Iris pigment epithelial cell (primary cell): Measurements from ENCODE around the gene TBC1D16.
"Not testable (repeated sequence)": the region's sequence is repeated elsewhere in the genome, so short reads cannot be mapped to it uniquely, and the experiment has no call there.

Experiments
- DNase-seq: peaks from one replicate; pipeline ENCODE4 v3.0.0-alpha.2; 2011; ENCODE audit warnings: low read depth

Gene TBC1D16

DNA sequence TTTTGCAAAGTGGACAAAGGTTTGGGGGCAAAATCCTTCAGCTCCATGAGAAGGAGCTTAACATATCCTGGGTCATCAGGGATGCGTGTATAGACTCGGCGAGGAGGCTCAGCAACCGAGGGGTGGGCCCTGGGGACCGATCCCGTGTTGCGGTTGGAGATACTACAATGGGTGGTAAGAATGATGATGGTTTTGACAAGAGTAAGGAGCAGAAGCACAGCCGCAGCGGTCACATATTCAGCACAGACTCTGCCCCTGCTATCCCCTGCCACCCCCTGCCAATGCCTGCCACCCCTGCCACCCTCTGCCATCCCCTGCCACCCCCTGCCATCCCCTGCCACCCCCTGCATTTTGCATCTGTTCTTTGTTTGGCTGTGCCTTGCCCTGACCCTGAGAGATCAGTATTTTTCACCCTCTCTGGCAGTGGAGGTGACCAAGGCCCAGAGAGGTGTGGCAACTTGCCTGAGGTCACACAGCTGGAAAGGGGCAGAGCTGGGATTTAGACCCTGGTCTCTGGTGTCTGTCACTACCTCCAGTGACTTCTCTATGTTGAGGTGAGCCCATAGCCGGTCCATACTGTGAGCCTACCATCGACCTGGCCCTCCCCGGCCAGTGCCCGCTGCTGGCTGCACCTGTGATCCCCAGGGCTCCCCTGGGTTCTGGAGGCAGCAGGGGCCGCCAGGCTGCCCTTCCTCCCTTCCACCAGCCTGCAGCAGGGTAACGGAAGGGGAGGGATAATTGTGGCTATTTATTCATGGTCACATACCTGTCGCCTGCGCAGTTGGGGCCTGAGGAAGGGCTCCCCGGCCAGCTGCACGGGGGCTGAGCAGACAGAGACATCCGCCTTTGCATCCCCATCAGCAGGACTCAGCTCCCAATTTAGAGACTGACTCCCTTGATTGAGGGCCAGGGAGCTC is 121.5 kb downstream of the TBC1D16 start:
- DNase-seq, result no peak

GRCh38 chr17:79913451-79913850 is 122.2 kb downstream of the TBC1D16 start:
- no peak for DNase-seq

- no peak for DNase-seq
Observed at GRCh38 chr17:79912552-79913330, 122.9 kb downstream of the TBC1D16 start.

DNA sequence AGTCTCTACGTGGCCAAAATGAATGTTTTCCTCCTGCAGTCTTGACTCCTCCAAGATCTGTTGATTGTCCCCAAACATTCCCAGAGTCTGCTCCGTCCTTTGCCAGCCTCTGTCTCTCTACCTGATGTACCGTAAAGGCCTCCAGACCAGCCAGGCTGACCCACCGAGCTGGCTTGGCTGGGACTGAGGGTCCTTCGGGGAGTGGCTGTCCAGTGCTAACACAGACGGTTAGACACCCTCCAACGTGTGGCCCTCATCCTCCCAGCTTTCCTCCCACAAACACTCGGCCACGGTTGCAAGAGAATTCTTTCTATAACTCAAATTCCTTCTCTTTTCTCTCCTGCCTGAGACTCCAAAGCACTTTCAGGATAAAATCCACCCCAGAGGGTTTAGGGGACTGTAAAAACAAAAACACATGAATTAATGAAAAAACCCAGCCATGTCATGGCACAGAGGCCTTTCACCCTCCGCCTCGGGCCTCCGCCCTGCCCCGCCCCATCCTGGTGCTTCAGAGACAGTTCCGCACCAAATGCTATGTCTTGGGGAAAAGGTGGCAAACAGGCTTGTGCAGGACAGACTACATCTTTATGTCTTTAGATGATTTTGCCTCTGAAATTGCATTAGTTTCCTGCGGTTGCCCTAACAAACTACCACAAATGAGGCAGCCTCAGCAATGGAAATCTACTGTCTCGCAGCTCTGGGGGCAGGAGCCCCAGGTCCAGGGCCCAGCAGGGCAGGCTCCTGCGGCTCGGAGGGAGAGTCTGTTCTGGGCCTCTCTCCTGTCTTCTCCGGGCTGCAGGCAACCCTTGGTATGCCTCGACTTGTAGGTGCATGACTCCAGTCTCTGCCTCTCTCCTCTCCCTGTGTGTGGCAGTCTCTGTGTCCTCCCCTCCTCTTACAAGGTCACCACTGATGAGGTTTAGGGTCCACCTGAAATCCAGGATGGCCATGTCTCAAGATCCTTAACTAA is 124.0 kb downstream of the TBC1D16 start:
- no peak for DNase-seq

GRCh38 chr17:79910985-79911361 is 124.7 kb downstream of the TBC1D16 start:
- DNase-seq, result no peak

DNA sequence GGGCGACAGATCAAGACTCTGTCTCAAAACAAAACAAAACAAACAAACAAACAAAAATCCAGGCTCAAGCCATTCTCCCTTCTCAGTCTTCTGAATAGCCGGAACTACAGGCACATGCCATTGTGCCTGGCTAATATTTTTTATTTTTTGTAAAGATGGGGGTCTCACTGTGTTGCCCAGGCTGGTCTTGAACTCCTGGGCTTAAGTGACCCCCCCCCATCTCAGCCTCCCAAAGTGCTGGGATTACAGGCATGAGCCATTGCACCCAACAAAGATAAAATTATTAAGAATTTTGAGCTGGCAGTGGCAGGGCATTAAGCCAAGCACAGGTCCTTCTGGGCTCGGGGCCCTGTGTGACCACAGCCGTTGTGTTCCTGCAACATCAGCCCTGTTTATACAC is 126.6 kb downstream of the TBC1D16 start:
- DNase-seq, result no peak

DNA sequence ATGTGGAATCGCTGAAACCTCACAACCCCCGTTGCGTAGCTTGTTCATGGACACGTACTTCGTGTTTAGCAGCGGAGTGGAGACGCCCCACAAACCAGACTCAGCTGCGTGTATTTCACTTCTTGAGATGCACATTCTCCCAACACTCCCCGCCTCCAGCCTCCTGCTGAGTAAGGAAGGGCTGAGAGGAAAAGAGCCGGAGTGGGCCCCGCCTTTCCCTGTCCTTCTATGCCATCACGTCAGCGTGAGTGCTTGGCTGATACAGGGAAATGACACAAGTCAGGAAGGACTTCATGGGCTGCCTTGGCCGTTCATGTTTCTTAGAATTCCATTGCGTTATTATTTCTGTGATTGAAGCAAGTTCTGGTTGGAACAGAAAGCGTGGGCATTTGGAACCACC is 127.8 kb downstream of the TBC1D16 start:
- DNase-seq, result peak; percentile 18

DNA sequence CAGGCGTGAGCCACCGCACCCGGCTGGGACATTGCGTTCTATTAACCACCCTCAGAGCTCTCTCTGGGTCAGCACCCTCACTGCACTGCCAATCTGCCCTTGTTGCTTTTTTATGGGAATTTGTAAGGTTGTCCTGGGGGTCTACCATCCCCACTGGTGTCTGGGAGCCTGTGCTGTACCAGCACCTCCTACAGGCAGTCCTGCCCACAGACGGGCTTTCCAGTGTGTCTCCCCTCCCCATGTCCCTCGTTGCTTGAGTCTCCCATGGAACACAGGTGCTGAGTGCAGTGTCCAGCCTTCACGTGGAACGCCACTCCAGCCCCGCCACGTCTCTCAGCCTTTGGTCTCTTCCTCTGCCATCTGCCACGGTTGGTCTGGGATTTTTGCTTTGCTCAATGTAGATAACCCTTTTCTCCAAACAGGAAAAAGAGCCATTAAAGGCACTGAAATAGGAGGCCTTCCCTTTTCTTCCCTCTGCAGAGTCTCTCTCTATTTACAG is 128.4 kb downstream of the TBC1D16 start:
- no peak for DNase-seq

GRCh38 chr17:79905832-79906231 is 129.8 kb downstream of the TBC1D16 start:
- peak; percentile 27 for DNase-seq

DNA sequence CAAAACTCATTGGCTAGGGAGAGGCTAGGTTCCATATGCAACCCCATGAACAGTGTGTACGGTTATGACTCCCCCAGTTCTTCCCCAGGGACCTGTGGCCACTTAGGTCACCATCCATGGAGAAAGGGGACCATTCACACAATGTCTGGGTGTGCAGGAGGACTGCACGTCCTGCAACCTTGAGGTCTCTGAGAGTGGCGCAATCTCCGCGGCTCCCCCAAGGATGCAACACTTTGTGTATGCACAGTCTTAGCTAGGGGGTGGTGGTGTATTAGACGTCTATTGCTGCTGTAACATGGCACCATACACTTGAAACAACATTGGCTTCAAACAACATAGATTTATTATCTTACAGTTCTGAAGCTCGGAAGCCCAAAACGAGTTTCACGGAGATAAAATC is 130.8 kb downstream of the TBC1D16 start:
- no peak for DNase-seq

GRCh38 chr17:79902146-79902791 is 133.4 kb downstream of the TBC1D16 start:
- no peak for DNase-seq

- DNase-seq, result no peak
Observed at GRCh38 chr17:79901131-79901530, 134.5 kb downstream of the TBC1D16 start.

DNA sequence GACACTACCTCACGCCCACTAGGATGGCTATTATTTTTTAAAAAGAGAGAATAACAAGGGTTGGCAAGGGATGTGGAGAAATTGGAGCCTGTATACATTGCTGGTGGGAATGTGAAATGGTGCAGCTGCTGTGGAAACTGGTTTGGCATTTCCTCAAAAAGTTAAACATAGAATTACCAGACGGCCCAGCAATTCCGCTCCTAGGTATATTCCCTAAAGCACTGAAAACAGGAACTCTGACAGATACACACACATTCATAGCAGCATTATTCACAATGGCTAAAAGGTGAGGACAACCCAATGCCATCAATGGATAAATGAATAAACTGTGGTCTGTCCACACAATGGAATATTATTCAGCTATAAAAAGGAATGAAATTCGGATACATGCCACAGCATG is 136.1 kb downstream of the TBC1D16 start:
- DNase-seq, result no peak

DNA sequence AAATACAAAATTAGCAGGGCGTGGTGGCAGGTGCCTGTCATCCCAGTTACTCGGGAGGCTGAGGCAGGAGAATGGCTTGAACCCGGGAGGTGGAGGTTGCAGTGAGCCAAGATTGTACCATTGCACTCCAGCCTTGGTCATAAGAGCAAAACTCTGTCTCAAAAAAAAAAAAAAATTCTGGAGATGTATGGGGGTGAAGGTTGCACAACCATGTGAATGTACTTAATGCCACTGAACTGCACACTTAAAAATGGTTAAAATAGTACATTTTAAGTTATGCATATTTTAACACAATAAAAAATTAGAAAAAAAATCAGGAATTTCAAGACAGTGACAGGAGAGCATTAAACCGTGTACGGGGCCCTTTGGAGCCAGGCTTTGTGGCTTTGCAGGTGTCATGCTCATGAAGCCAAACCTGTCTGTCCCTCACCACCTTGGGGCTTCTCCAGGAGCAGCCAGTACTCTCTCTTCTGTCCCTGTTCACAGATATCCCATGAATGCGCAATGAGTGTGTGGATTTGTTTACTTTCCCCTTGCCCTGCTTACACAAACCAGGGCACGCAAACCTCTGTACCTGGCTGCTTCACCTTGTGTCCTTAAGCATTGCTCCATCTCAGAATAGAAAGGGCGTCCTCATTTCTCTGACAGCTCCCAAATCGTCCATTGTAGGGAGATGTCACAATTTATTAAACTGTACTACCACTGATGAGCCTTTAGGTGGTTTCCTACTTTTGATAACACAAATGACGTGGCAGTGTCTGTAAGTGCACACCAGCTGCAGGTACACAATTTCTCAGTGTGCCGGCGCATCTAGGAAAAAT is 138.2 kb downstream of the TBC1D16 start:
- DNase-seq, result no peak

DNA sequence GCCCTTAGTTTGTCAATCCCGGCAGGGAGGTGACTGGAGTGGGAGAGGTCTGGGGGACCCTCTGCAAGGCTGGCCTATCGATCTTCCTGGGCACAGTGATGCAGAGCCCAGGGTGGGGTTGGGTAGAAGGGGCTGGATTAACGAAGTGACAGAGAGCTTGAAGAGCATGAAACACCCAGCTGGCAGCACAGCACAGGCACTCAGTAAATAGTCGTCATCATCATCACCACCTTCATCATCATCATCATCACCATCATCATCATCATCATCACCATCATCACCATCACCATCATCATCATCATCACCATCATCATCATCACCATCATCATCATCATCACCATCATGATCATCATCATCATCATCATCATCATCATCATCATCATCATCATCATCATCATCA is 142.2 kb downstream of the TBC1D16 start:
- DNase-seq, result not testable (repeated sequence)

DNA sequence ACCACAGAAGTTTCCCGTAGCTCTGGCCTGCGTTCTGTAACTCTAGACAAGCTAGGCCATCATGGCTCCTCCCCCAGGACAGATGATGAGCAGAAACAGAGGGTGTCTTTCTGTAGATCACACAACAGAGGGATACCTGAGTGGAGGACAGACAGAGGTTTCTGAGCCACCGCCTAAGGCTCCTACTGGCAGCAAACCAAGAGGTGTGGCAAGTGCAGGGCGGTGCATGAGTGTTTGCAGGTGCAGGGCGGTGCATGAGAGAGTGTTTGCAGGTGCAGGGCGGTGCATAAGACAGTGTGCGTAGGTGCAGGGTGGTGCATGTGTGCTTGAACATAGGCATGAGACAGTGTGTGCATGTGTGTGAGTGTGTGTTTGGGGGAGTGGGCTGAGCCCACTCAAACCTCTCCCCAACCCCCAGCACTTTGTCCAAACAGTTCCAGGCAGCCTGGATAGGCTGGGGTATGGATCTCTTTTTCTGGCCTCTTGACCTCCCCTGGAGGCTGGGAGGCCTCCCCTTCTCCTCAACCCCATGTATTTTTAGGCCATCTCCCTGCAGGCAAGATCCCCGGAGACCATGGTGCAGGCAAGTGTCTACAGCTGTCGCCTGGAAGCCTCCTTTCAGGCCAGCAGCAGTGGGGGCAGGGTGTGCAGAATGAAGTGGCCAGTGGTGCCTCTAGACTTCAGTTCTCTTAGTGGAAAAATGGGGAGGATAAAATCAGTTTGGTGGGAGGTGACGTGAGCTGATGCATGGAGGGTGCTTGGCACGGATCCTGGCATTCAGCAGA is 143.0 kb downstream of the TBC1D16 start:
- DNase-seq, result no peak

- DNase-seq, result no peak
Observed at GRCh38 chr17:79891113-79891730, 144.4 kb downstream of the TBC1D16 start.

DNA sequence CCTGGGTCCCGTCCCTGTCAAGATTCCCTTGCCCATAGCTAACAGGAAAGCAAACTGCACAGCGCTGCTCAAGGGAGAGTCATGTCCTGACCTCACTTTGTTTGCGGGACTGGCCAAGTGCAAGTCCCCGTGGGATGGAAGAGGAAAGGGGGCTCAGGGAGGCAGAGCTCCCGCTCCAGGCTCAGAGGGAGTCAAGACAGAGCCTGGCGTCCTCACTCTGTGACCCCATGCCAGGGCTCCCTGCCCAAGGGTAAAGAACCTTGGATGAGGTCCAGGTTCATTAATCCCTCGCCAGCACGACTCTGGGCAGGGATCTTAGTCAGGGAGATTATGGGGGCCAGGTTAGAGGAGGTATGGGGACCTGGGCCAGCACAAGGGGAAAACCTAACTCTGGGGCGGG is 145.0 kb downstream of the TBC1D16 start:
- no peak for DNase-seq
